Measurements from ENCODE around the gene TESK2. TPM values are rescaled to one million over a fixed set of nuclear protein-coding genes. Genes with fewer than 3 reads are reported as not detected.

The TESK2 gene
- total RNA-seq, 1 donor from 2014 or later = 13.5 TPM

DNA sequence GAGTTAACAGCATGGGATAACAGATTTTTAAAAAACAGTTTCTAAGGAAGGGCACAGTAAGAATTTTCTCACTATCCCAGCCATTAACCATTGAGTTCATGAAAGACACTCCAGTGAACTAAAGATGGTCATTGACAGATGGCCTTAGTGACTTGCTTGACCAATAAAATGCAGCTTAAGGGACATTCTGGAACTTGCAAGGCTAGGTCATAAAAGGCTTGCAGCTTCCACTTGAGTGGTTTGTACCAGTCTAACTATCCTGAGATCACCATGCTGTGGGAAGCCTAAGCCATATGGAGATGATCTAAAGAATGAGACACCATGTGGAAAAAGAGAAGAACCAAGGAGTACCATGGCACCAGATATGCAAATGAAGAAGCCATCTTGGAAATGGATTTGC, 112.8 kb downstream of the TESK2 start:
- H3K27ac ChIP-seq = no peak overlapping the region
- H3K4me3 ChIP-seq = no peak overlapping the region
- no peak for TF ChIP-seq POLR2AphosphoS5 (IDR thresholded peaks at IDR 0.05; ENCODE audit: insufficient read depth in 1 of 2, low read depth in 1 of 2)
- TF ChIP-seq CTCF (IDR thresholded peaks at IDR 0.05) = no peak
- no peak for TF ChIP-seq POLR2A (IDR thresholded peaks at IDR 0.05)
- peaks cover 4% of the 10 kb centered on the region for H3K4me1 ChIP-seq
- no peaks in the 10 kb centered on the region for H3K9me3 ChIP-seq
- no peaks in the 10 kb centered on the region for H3K27me3 ChIP-seq
- H3K36me3 ChIP-seq = no peaks in the 10 kb centered on the region
- intact Hi-C loops (cut with DNase I) = no loop called here
- DNase-seq (ENCODE audit: extremely low spot score in 2 of 2) = no peak

DNA sequence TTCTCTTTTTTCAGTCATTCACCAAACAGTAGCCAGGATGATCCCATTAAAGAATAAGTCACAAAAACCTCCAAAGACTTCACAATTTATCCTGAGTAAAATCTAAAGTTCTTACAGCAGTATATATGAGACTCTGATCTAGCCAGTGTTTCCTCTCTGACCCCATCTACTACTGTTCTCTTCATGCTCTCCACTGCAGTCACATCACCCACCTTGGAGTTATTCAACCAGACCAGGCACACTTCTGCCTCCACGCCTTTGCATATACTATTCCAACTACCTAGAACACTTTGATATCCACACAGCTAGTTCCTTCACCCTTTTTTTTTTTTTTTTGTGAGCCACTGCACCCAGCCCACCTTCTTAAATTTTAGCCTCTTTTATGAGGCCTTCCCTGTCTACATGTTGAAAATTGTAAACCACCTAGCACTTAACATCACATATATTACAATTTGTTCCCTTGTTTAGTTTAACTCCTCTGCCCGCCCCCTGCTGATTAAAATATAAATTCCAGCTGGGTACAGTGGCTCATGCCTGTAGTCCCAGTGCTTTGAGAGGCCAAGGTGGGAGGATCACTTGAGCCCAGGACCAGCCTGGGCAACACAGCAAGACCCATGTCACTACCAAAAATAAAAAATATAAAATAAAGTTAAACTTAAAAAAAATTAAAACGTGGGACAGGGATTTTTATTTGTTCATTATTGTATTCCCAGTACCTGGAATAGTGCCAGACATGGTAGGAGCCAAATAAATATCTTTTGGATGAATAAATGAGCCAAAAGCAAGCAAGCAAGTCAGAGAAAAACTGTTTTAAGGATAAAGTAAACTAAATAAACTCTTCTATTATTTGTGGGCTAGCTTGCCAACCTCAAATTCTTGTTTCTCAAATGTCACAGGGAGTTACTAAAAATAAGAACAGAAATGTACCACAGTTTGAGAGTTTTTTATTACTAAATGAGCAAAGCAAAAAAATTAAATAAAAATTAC, 115.6 kb downstream of the TESK2 start:
- no peaks in the 10 kb centered on the region for H3K36me3 ChIP-seq
- no peak overlapping the region for H3K4me3 ChIP-seq
- no peaks in the 10 kb centered on the region for H3K27me3 ChIP-seq
- H3K9me3 ChIP-seq = no peaks in the 10 kb centered on the region
- peaks cover 4% of the 10 kb centered on the region for H3K4me1 ChIP-seq
- DNase-seq (ENCODE audit: extremely low spot score in 2 of 2) = no peak
- H3K27ac ChIP-seq = no peak overlapping the region
- intact Hi-C loops (cut with DNase I) = no loop called here
- no peak for TF ChIP-seq POLR2A (IDR thresholded peaks at IDR 0.05)
- TF ChIP-seq CTCF (IDR thresholded peaks at IDR 0.05) = no peak
- no peak for TF ChIP-seq POLR2AphosphoS5 (IDR thresholded peaks at IDR 0.05; ENCODE audit: insufficient read depth in 1 of 2, low read depth in 1 of 2)

- intact Hi-C loops (cut with DNase I) = no loop called here
- no peak for DNase-seq (ENCODE audit: extremely low spot score in 2 of 2)
- Histone ChIP-seq H3K4me1 (peaks cover 4% of the 10 kb centered on the region), H3K9me3 (no peaks in the 10 kb centered on the region), H3K27ac (no peak overlapping the region), H3K27me3 (no peaks in the 10 kb centered on the region), H3K4me3 (no peak overlapping the region), H3K36me3 (no peaks in the 10 kb centered on the region)
- TF ChIP-seq POLR2A (IDR thresholded peaks at IDR 0.05) (no peak), CTCF (IDR thresholded peaks at IDR 0.05) (no peak), POLR2AphosphoS5 (IDR thresholded peaks at IDR 0.05; ENCODE audit: insufficient read depth in 1 of 2, low read depth in 1 of 2) (no peak)
Measured at GRCh38 chr1:45373573-45373972, 117.4 kb downstream of the TESK2 start.

- Histone ChIP-seq H3K9me3 (no peaks in the 10 kb centered on the region), H3K36me3 (no peaks in the 10 kb centered on the region), H3K4me3 (no peak overlapping the region), H3K27me3 (no peaks in the 10 kb centered on the region), H3K27ac (no peak overlapping the region), H3K4me1 (peaks cover 4% of the 10 kb centered on the region)
- no peak for TF ChIP-seq POLR2AphosphoS5 (IDR thresholded peaks at IDR 0.05; ENCODE audit: insufficient read depth in 1 of 2, low read depth in 1 of 2)
- no peak for TF ChIP-seq POLR2A (IDR thresholded peaks at IDR 0.05)
- no peak for TF ChIP-seq CTCF (IDR thresholded peaks at IDR 0.05)
- DNase-seq (ENCODE audit: extremely low spot score in 2 of 2) = no peak
- intact Hi-C loops (cut with DNase I) = no loop called here
Measured at GRCh38 chr1:45370575-45370974, 120.4 kb downstream of the TESK2 start.

- DNase-seq (ENCODE audit: extremely low spot score in 2 of 2) = no peak
- Histone ChIP-seq H3K27ac (no peak overlapping the region), H3K36me3 (no peaks in the 10 kb centered on the region), H3K4me1 (peaks cover 11% of the 10 kb centered on the region), H3K9me3 (no peaks in the 10 kb centered on the region), H3K4me3 (no peak overlapping the region), H3K27me3 (no peaks in the 10 kb centered on the region)
- intact Hi-C loops (cut with DNase I) = loop anchor here (10.0 kb wide), 1 partner anchor 200 kb away; no protein-coding TSS in a partner anchor
- TF ChIP-seq CTCF (IDR thresholded peaks at IDR 0.05) = no peak
- no peak for TF ChIP-seq POLR2A (IDR thresholded peaks at IDR 0.05)
- TF ChIP-seq POLR2AphosphoS5 (IDR thresholded peaks at IDR 0.05; ENCODE audit: insufficient read depth in 1 of 2, low read depth in 1 of 2) = no peak
Measured at GRCh38 chr1:45365051-45365450, 125.9 kb downstream of the TESK2 start.
